Measurements from ENCODE around the gene ZMYND8. TPM values are rescaled to one million over a fixed set of nuclear protein-coding genes. Genes with fewer than 3 reads are reported as not detected.
A peak's percentile ranks its signal among the peaks of the same experiment; 100 is the strongest.
"Not testable (repeated sequence)": the region's sequence is repeated elsewhere in the genome, so short reads cannot be mapped to it uniquely, and the experiment has no call there.

The ZMYND8 gene
- total and polyA plus RNA-seq, 10 of the 15 experiments (the other 5 are each of a cell fraction or from before 2014, with no cell fraction given): 12.9 to 54.8 (median 23.1) TPM

DNA sequence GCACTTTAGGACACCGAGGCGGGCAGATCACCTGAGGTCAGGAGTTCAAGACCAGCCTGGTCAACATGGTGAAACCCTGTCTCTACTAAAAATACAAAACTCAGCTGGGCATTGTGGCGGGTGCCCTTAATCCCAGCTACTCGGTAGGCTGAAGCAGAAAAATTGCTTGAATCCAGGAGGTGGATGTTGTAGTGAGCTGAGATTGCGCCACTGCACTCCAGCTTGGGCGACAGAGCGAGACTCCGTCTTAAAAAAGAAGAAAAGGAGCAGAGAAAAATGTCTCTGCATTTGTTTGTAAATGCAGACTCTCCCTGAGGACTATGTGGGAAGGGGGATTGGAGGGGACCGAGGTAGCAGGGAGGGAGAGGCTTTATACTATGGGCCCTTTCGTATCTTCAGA, 149.9 kb downstream of the ZMYND8 start:
- DNase-seq (ENCODE audit: low read depth, low spot score); H3K27me3 ChIP-seq (replicated peaks in 1 of 2; ENCODE audit: control insufficient read depth in 2 of 2, insufficient read depth in 2 of 2, low read length in 1 of 2); H3K27ac ChIP-seq (ENCODE audit: control insufficient read depth, insufficient read depth); ATAC-seq; FAIRE-seq; H2AFZ ChIP-seq (ENCODE audit: control insufficient read depth, low read depth, low read length); H3K79me2 ChIP-seq (ENCODE audit: control insufficient read depth, insufficient read depth, low read length); H3K4me2 ChIP-seq (ENCODE audit: control insufficient read depth, insufficient read depth); intact Hi-C loops (cut with micrococcal nuclease; ENCODE audit: unreplicated experiment); H3K4me1 ChIP-seq (ENCODE audit: control insufficient read depth, insufficient read depth, low read length); H3K9me3 ChIP-seq (replicated peaks; ENCODE audit: control insufficient read depth, insufficient read depth, low read length); in situ Hi-C loops (cut with MboI); BruUV-seq (replicated peaks); H3K9ac ChIP-seq (ENCODE audit: control insufficient read depth, insufficient read depth, low read length); H3K4me3 ChIP-seq; H4K20me1 ChIP-seq (ENCODE audit: control insufficient read depth, insufficient read depth): not testable (repeated sequence)
- WGBS (ENCODE audit: insufficient coverage, insufficient replicate concordance, low lambda C conversion rate, missing lambda C conversion rate): 74% methylated on average over 7 of the region's 10 CpGs
- H3K36me3 ChIP-seq (ENCODE audit: control insufficient read depth in 2 of 2, insufficient read depth in 2 of 2, low read length in 1 of 2): peaks cover 12 to 24% of the 10 kb centered on the region in 2 experiments
- TF ChIP-seq ETV6 (conservative IDR thresholded peaks at IDR 0.05 in 1 of 2, IDR thresholded peaks at IDR 0.05 in 1 of 2; ENCODE audit: borderline replicate concordance in 1 of 2, low read depth in 1 of 2): 0 out of 4 replicates have a peak, but pooled peaks of 1 of the 2 experiments have one; percentile 76
- ChIA-PET SMC1A (ENCODE audit: uncharacterized antibody, unreplicated experiment) (interaction anchor here (0.9 to 2.5 kb wide), 4 partner anchors 8 to 177 kb away, joined by 3 to 20 read pairs (median 6); no protein-coding TSS in a partner anchor), CTCF (interaction anchor here (0.9 to 16.9 kb wide), 9 partner anchors 12 to 177 kb away, joined by 3 to 326 read pairs (median 6); no protein-coding TSS in a partner anchor), RAD21 (ENCODE audit: unreplicated experiment) (interaction anchor here (1.8 to 2.0 kb wide), 2 partner anchors 13 to 178 kb away, joined by 4 to 17 read pairs; no protein-coding TSS in a partner anchor), POLR2A (interaction anchor here (0.7 kb wide), 1 partner anchor 64 kb away, joined by 4 read pairs; no protein-coding TSS in a partner anchor)

DNA sequence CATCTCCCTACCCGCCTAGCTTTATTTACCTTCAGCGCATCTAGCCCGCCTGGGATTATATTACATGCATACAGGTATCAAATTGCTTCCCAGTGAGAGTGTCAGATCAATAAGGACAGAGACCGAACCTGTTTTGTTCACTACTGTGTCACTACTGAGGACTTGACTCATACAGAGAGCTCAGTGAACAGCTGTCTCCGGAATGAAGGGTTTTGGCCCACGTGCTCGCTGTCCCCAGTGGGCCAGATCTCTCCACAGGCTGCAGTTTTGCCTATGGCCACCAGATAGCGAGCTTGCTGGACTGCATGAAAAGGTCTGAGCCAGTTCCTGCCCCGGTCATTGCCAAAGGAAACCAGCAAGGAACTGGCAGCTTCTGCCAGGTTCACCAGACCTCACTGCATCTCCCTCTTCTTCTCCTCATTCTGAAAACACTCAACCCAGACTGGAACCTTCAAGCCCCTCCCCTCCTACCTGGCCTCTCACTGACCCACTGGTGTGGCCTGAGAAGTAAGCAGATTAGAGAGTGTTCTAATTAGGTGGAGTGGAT, 150.8 kb downstream of the ZMYND8 start:
- Histone ChIP-seq H2AFZ (ENCODE audit: control insufficient read depth, low read depth, low read length) (no peak overlapping the region), H3K4me3 (no peak overlapping the region), H3K9me3 (replicated peaks; ENCODE audit: control insufficient read depth, insufficient read depth, low read length) (no peaks in the 10 kb centered on the region), H3K36me3 (ENCODE audit: control insufficient read depth in 2 of 2, insufficient read depth in 2 of 2, low read length in 1 of 2) (peaks cover 9 to 19% of the 10 kb centered on the region in 2 experiments), H4K20me1 (ENCODE audit: control insufficient read depth, insufficient read depth) (no peaks in the 10 kb centered on the region), H3K9ac (ENCODE audit: control insufficient read depth, insufficient read depth, low read length) (no peak overlapping the region), H3K27ac (ENCODE audit: control insufficient read depth, insufficient read depth) (no peak overlapping the region), H3K4me1 (ENCODE audit: control insufficient read depth, insufficient read depth, low read length) (no peaks in the 10 kb centered on the region; the same call in 1 of the 2 replicates), H3K4me2 (ENCODE audit: control insufficient read depth, insufficient read depth) (no peak overlapping the region), H3K79me2 (ENCODE audit: control insufficient read depth, insufficient read depth, low read length) (no peaks in the 10 kb centered on the region), H3K27me3 (replicated peaks in 1 of 2; ENCODE audit: control insufficient read depth in 2 of 2, insufficient read depth in 2 of 2, low read length in 1 of 2) (no peaks in the 10 kb centered on the region)
- ATAC-seq (peak; percentile 91), DNase-seq (ENCODE audit: low read depth, low spot score) (peak; percentile 31), FAIRE-seq (no peak)
- RAD21 ChIA-PET (ENCODE audit: unreplicated experiment): interaction anchor here (0.6 to 2.0 kb wide), 7 partner anchors 9 to 178 kb away, joined by 3 to 17 read pairs (median 4); no protein-coding TSS in a partner anchor
- no TSS peak for BruUV-seq (replicated peaks)
- WGBS (ENCODE audit: insufficient coverage, insufficient replicate concordance, low lambda C conversion rate, missing lambda C conversion rate): 35% methylated on average over 9 of the region's 9 CpGs
- SMC1A ChIA-PET (ENCODE audit: uncharacterized antibody, unreplicated experiment): interaction anchor here (0.5 to 2.5 kb wide), 6 partner anchors 12 to 178 kb away, joined by 3 to 20 read pairs (median 6); no protein-coding TSS in a partner anchor
- POLR2A ChIA-PET: interaction anchor here (0.6 kb wide), 1 partner anchor 178 kb away, joined by 3 read pairs; no protein-coding TSS in a partner anchor
- in situ Hi-C loops (cut with MboI) (no loop called here), intact Hi-C loops (cut with micrococcal nuclease; ENCODE audit: unreplicated experiment) (loop anchor here (2.0 kb wide), 1 partner anchor 179 kb away; no protein-coding TSS in a partner anchor)
- CTCF ChIA-PET: interaction anchor here (0.7 to 16.9 kb wide), 15 partner anchors 9 to 282 kb away, joined by 3 to 326 read pairs (median 5); no protein-coding TSS in a partner anchor
- TF ChIP-seq BACH1 (IDR thresholded peaks at IDR 0.05; ENCODE audit: borderline replicate concordance): peak; percentile 58; the same call in 1 of the 2 replicates
- TF ChIP-seq TCF7 (IDR thresholded peaks at IDR 0.05; ENCODE audit: borderline replicate concordance): no peak
- TF ChIP-seq, protein P1, sequence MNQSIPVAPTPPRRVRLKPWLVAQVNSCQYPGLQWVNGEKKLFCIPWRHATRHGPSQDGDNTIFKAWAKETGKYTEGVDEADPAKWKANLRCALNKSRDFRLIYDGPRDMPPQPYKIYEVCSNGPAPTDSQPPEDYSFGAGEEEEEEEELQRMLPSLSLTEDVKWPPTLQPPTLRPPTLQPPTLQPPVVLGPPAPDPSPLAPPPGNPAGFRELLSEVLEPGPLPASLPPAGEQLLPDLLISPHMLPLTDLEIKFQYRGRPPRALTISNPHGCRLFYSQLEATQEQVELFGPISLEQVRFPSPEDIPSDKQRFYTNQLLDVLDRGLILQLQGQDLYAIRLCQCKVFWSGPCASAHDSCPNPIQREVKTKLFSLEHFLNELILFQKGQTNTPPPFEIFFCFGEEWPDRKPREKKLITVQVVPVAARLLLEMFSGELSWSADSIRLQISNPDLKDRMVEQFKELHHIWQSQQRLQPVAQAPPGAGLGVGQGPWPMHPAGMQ (IDR thresholded peaks at IDR 0.05; ENCODE audit: borderline replicate concordance): no peak
- TF ChIP-seq TCF12 (IDR thresholded peaks at IDR 0.05; ENCODE audit: low read depth, low read length): 0 out of 2 replicates have a peak, but pooled peaks have one; percentile 55
- no peak for TF ChIP-seq NFYA (IDR thresholded peaks at IDR 0.05; ENCODE audit: borderline replicate concordance, low read depth, low read length)
- peak; percentile 41; the same call in 1 of the 2 replicates for TF ChIP-seq RAD21 (IDR thresholded peaks at IDR 0.05; ENCODE audit: insufficient read depth, low read depth, low read length)
- TF ChIP-seq EZH2 (IDR thresholded peaks at IDR 0.05; ENCODE audit: borderline replicate concordance, control insufficient read depth, low read depth, low read length): no peak
- TF ChIP-seq IRF4 (IDR thresholded peaks at IDR 0.05; ENCODE audit: low read depth, low read length): peak; percentile 57
- TF ChIP-seq MEF2B (IDR thresholded peaks at IDR 0.05; ENCODE audit: partially characterized antibody, poor library complexity, severe bottlenecking): peak; percentile 21
- peak; percentile 59 to 77; a peak in 3 of 4 replicates for TF ChIP-seq BHLHE40 (IDR thresholded peaks at IDR 0.05; ENCODE audit: borderline replicate concordance in 1 of 2, low read depth in 2 of 2, low read length in 1 of 2)
- TF ChIP-seq NFXL1 (IDR thresholded peaks at IDR 0.05; ENCODE audit: borderline replicate concordance): peak; percentile 24
- TF ChIP-seq SMC3 (IDR thresholded peaks at IDR 0.05; ENCODE audit: borderline replicate concordance, low read length): peak; percentile 63; the same call in 1 of the 2 replicates
- TF ChIP-seq ETV6 (conservative IDR thresholded peaks at IDR 0.05 in 1 of 2, IDR thresholded peaks at IDR 0.05 in 1 of 2; ENCODE audit: borderline replicate concordance in 1 of 2, low read depth in 1 of 2): peak in 1 of 2 experiments; percentile 84; a peak in 2 of 4 replicates

Data from GM12878 (cell line).